NCI-H128 (cell line): ENCODE data around the gene DCAF10.
"Not testable (repeated sequence)": the region's sequence is repeated elsewhere in the genome, so short reads cannot be mapped to it uniquely, and the experiment has no call there.

Experiments
- DNase-seq: peaks from one replicate; lab custom pipeline; 2025; ENCODE audit not compliant: unreplicated experiment; lab: John Stamatoyannopoulos, UW

DCAF10 gene

GRCh38 chr9:37856551-37856950, 56.0 kb downstream of the DCAF10 start:
- no peak for DNase-seq

GRCh38 chr9:37859043-37859442, 58.4 kb downstream of the DCAF10 start:
- DNase-seq = no peak

DNA sequence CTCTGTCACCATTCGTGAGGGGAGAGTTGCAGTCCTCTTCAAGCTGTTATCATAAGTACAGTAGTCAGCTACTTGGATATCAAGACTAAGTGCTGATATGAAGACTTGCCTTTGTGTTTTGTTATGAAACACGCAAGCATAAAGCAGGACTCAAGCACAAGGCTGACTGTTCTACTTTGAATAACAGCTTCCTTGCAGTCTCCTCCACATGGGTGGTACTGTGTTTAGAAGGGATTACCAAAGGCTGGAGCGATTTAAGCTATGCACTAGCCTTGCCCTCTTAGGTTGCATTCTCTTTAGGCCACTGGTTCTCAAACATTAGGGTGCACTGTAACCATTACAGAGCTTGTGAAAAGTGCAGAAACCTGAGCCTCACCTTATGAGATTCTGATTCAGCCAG, 61.9 kb downstream of the DCAF10 start:
- DNase-seq = no peak

DNA sequence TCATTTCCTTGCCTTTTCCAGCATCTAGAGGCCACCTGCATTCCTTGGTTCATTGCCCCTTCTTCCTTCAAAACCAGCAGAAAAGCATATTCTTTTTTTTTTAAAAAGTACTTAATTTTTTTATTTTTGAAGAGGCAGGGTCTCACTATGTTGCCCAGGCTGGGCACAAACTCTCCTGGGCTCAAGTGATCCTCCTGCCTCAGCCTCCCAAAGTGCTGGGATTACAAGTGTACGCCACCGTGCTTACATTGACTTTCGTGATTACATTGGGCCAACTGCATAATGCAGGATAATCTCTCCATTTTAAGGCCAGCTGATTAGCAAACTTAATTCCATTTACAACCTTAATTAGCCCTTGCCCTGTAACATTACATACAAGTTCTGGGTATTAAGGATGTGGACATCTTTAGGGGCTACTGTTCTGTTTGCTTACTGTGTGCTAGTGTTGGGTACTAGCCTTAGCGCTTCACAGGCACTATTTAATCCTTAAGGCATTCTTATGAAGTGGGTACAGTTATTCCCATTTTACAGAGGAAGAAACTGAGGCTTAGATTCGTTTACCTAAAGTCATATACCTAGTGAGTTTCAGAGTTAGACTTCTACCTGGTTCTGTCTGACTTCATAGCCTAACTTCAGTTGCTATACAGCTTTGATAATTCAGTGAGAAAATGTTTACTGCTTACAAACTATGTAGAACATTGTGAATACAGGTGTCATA, 69.6 kb downstream of the DCAF10 start:
- no peak for DNase-seq

DNA sequence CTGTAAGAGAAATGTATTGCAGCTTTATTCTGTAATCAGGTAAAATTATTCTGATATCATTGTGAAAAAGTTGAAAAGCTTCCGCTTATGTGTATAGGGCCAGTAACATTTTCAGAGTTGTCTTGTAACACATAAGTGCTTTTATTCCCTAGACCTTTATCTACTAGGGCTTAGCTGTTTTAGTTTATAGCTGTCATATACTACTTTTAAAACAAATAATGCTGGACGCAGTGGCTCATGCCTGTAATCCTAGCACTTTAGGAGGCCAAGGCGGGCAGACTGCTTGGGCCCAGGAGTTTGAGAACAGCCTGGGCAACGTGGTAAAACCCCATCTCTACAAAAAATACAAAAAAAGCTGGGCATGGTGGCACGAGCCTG, 70.2 kb downstream of the DCAF10 start:
- DNase-seq = no peak

- no peak for DNase-seq
Observed at GRCh38 chr9:37873955-37874354, 73.4 kb downstream of the DCAF10 start.

DNA sequence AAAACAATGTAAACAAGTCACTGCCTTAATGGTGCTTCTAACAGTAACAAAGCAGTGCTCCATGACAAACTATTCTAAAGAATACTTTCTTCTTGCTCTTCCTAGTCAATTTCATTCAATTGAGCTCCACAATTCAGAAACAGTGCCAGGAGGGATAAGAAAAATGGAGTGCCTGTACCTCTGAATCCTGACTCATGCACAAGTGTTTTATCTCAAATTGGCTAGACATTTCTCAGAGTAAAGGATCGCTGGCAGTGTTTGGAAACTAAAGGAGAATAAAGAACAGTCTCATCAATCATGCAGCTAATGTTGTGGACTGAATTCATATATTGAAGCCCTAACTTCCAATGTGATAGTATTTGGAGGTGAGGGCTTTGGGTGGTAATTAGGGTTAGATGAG, 75.8 kb downstream of the DCAF10 start:
- no peak for DNase-seq

GRCh38 chr9:37880916-37881479, 80.4 kb downstream of the DCAF10 start:
- no peak for DNase-seq

DNA sequence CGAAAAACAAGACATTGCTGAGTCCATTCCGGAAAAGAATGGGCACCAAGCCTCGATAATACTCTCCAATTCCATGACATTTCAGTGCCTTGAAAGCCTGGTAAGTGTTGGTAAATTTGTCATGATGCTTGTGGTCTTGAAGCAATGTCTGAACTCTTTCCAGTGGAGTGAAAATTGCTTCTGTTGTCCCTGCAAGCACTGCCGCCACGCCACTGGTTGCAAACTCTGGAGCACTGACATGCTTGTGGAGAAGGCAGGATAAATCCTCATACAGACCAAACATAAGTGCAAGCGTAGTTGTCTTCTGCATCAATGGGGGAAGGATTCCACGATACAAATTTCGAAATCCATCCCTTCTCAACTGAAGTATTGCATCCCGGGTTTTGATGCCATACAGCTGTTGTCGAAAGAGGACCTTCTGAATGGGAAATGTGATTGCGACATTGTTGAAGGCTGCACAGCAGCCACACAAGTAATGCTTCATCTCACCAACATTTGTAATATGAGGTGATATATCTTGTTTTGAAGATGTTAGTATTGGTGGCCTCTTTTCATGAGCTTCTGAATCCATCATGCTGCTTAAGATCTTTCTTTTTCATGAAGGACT, 87.5 kb downstream of the DCAF10 start:
- not testable (repeated sequence) for DNase-seq

- DNase-seq = no peak
Observed at GRCh38 chr9:37889536-37889935, 88.9 kb downstream of the DCAF10 start.

GRCh38 chr9:37891042-37891441, 90.4 kb downstream of the DCAF10 start:
- not testable (repeated sequence) for DNase-seq

- DNase-seq = no peak
Observed at GRCh38 chr9:37892063-37892462, 91.5 kb downstream of the DCAF10 start.

- DNase-seq = no peak
Observed at GRCh38 chr9:37897665-37898064, 97.1 kb downstream of the DCAF10 start.

DNA sequence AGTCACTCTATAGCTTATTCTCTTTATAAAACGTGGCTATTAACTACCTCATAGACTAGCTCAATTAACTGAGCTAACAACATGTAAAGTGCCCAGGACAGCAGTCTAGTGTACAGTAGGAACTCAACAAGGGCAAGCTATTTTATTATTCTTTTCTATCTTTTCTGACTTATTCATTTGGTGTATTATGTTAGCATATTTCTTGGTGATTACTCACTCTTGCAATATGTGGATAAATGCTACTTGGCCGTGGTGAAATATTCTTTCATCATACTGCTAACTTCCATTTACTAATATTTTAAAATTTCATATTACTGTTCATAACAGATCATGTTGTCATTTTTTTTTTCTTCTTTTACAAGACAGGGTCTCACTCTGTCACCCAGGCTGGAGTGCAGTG, 98.4 kb downstream of the DCAF10 start:
- DNase-seq = no peak

GRCh38 chr9:37902131-37902530, 101.5 kb downstream of the DCAF10 start:
- no peak for DNase-seq

DNA sequence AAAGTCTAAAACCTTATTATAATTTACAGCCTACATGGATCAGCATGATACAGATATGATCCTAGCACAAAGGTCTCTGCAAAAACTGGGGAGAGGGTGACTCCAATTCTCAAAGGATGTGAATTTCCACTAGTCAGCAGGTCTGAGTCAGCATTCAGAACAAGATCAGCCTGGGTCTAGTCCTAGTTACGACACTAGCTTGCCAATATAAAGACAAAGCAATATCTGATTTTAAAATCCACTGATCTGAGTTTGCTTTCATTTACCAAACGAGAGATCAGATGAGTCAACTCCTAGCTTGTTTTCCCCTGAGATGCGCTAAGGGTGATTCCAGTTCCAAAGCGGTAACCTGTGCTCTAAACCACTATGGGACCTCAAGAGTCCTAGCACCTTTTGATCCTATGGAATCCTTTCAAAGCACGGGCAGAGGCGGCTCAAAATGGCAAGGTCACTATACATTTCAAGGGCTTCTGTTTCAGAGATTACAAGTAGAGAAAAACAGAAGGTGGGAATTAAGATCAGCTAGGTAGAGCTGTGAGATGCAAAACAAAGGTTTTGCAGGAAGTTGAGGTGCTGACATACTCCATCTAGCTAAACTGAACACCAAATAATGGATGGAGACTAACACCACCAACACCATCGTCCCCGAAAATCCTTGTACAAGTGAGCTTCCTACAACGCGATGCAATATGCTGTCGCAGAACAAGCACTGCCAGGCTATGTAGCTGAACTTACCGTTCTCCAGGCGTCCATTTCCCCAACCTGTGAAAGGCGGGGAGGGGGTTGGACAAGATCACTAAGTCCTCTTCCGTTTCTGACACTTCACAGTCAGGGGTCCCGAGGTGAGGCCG, 102.4 kb downstream of the DCAF10 start:
- no peak for DNase-seq

GRCh38 chr9:37903647-37904444, 103.2 kb downstream of the DCAF10 start, which contains the start of gene SLC25A51:
Gene SLC25A51 (minus strand): TSS chr9:37904127. CDS start chr9:37888550, 15,577 bp downstream.
- peak; percentile 90 for DNase-seq

- DNase-seq = no peak
Observed at GRCh38 chr9:37904445-37905130, 104.0 kb downstream of the DCAF10 start.

DNA sequence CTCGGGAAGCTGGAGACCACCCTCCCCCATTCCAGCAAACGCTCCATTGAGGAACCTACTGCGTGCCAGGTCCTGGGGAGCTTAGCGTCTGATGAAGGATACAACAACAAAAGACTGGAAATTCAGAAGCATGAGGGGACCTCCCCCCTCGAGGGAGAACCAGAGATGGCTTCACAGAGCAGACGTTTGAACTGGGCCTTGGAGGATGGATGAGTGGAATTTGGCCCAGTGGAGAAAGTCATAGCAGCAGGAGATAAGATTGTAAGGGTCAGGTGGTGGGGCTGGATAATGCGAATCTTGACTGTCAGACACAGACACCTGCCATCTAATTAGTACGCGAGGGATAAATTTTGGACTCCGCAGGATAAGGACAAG, 104.5 kb downstream of the DCAF10 start:
- DNase-seq = no peak

DNA sequence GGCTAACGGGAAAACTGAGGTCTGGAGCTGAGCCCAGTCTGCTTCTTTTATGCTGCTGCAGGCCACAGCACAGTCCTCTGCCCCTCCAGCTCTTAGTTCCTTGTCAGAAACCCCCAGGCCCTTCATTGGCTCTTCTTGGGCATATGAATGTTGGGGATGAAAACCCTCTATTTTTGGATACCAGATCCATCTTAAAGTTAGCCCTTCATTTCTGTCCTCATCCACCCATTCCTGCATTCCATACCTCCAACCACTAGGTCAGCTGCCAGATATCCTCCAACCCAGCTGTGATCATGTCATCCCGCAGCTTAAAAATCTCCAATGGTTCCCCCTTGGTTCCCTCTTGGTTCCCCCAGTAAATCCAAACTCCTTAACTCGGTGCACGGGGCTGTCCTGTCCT, 105.2 kb downstream of the DCAF10 start:
- DNase-seq = no peak
